Colonic mucosa (tissue), 4 donors: Measurements from ENCODE around the gene ATP5MC3. TPM values are rescaled to one million over a fixed set of nuclear protein-coding genes. Genes with fewer than 3 reads are reported as not detected.

Source experiments
- DNase-seq: peaks from one replicate; pipeline ENCODE4 v3.0.0-alpha.2; 2020
- H3K27ac ChIP-seq: fragments of 200-600 bp; one replicate; pipeline ENCODE4 v1.8.0; 2021
- H3K27me3 ChIP-seq: fragments of 200-600 bp; one replicate; pipeline ENCODE4 v1.8.0; 2021
- H3K36me3 ChIP-seq: fragments of 200-600 bp; one replicate; pipeline ENCODE4 v1.8.0; 2021
- H3K4me1 ChIP-seq: fragments of 200-600 bp; one replicate; pipeline ENCODE4 v1.8.0; 2021; ENCODE audit warnings: mild to moderate bottlenecking
- H3K4me3 ChIP-seq: fragments of 200-600 bp; one replicate; pipeline ENCODE4 v1.8.0; 2021
- H3K9ac ChIP-seq, 2 donors: one replicate each; pipeline ENCODE4 v1.7.0; 2013; ENCODE audit warnings: control low read depth in 2 of 2, low read depth in 2 of 2, low read length in 2 of 2
- H3K9me3 ChIP-seq: fragments of 200-600 bp; one replicate; pipeline ENCODE4 v1.8.0; 2021
- intact Hi-C: fragments of 100-400 bp; cut with DNase I; formaldehyde crosslinking; loops from one replicate; pipeline ENCODE4 v1.14.1; 2022
- total RNA-seq, 2 donors: library from RNA; stranded (reverse); fragmentation: NEBNext Ultra II Directional in 1 of 2; extraction: Animal tissue kit (Norgen Biotek cat#: 25700) in 1 of 2; gene quantifications; one replicate each; pipeline ENCODE4 v1.2.1, GENCODE V29; 2021
- TF ChIP-seq, protein P1 (sequence below): fragments of 200-600 bp; IDR thresholded peaks from one replicate; pipeline ENCODE4 v1.8.0; 2022; ENCODE audit warnings: antibody characterized with exemption, mild to moderate bottlenecking
- donor health status: healthy.
- donor health status: DM: no; HTN: no; CAD: no.
- donor health status: DM: no; HTN: no; CAD: no.

ATP5MC3 gene
- total RNA-seq, 2 donors from 2014 or later, result 610 to 690 TPM

DNA sequence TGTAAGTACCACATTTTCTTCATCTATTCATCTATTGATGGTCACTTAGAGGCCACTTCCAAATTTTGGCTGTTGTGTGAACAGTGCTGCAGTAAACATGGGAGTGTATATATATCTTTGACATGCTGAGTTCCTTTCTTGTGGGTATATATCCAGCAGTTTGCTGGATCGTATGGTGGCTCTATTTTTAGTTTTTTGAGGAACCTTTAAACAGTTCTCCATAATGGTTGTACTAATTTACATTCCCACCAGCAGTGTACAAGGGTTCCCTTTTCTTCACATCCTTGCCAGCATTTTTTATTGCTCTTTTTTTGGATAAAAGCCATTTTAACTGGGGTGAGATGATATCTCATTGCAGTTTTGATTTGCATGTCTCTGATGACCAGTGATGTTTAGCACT, 7.3 kb upstream of the ATP5MC3 start:
- no peak overlapping the region for H3K27ac ChIP-seq
- DNase-seq, result no peak
- no peaks in the 10 kb centered on the region for H3K9me3 ChIP-seq
- TF ChIP-seq, protein P1, sequence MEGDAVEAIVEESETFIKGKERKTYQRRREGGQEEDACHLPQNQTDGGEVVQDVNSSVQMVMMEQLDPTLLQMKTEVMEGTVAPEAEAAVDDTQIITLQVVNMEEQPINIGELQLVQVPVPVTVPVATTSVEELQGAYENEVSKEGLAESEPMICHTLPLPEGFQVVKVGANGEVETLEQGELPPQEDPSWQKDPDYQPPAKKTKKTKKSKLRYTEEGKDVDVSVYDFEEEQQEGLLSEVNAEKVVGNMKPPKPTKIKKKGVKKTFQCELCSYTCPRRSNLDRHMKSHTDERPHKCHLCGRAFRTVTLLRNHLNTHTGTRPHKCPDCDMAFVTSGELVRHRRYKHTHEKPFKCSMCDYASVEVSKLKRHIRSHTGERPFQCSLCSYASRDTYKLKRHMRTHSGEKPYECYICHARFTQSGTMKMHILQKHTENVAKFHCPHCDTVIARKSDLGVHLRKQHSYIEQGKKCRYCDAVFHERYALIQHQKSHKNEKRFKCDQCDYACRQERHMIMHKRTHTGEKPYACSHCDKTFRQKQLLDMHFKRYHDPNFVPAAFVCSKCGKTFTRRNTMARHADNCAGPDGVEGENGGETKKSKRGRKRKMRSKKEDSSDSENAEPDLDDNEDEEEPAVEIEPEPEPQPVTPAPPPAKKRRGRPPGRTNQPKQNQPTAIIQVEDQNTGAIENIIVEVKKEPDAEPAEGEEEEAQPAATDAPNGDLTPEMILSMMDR, result no peak
- H3K4me3 ChIP-seq, result no peak overlapping the region
- H3K27me3 ChIP-seq, result no peaks in the 10 kb centered on the region
- intact Hi-C loops, result loop anchor here (10.0 kb wide), 1 partner anchor 74 kb away; no protein-coding TSS in a partner anchor
- H3K4me1 ChIP-seq, result no peaks in the 10 kb centered on the region
- H3K36me3 ChIP-seq, result no peaks in the 10 kb centered on the region
- H3K9ac ChIP-seq, result no peak overlapping the region

DNA sequence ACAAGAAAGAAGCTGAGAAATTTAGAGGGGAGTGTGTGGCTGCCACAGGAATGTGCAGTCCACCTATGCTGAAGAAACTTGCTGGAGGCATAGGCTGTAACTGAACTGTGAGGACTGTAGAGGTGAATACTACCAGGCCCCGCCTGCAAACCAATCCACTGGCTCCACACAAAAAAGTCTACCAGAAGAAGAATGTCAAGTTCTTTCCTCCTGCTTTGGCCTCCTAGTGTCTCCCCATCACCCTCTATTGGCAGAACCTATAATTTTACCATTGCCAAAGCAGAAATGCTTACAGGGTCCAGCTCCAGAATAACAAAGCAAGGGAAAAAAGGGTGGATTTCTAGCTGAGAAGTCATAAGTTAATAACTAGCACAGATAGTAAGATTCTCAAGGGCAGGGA, 5.9 kb upstream of the ATP5MC3 start:
- no peaks in the 10 kb centered on the region for H3K36me3 ChIP-seq
- DNase-seq, result no peak
- H3K4me1 ChIP-seq, result no peaks in the 10 kb centered on the region
- no peak overlapping the region for H3K4me3 ChIP-seq
- TF ChIP-seq, protein P1, result no peak
- no peaks in the 10 kb centered on the region for H3K27me3 ChIP-seq
- H3K27ac ChIP-seq, result no peak overlapping the region
- intact Hi-C loops, result loop anchor here (10.0 kb wide), 1 partner anchor 73 kb away; no protein-coding TSS in a partner anchor
- no peak overlapping the region for H3K9ac ChIP-seq
- no peaks in the 10 kb centered on the region for H3K9me3 ChIP-seq

DNA sequence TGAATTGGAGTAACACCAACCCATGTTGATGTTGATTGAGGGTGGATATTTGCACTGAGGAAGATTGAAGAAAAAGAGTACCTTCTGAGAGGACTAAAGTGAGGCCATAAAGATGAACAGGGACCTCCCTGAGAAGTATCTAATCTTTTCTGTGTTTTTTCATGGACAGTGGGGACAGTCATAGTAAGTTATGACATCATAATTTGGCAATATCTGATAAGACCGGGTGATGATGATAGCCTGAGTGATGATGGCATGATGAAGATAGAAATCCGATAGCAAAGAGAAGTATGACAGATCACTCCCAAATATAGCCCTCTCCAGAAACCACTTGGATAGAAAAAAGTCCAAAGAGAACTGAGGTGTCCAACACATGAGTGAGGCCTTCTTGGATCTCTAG, 2.2 kb upstream of the ATP5MC3 start:
- H3K36me3 ChIP-seq, result peaks cover 5% of the 10 kb centered on the region
- TF ChIP-seq, protein P1, result no peak
- H3K4me1 ChIP-seq, result no peaks in the 10 kb centered on the region
- DNase-seq, result no peak
- no peak overlapping the region for H3K27ac ChIP-seq
- intact Hi-C loops, result loop anchor here (10.0 kb wide), 1 partner anchor 69 kb away; no protein-coding TSS in a partner anchor
- H3K27me3 ChIP-seq, result no peaks in the 10 kb centered on the region
- no peaks in the 10 kb centered on the region for H3K9me3 ChIP-seq
- H3K9ac ChIP-seq, result no peak overlapping the region
- no peak overlapping the region for H3K4me3 ChIP-seq

DNA sequence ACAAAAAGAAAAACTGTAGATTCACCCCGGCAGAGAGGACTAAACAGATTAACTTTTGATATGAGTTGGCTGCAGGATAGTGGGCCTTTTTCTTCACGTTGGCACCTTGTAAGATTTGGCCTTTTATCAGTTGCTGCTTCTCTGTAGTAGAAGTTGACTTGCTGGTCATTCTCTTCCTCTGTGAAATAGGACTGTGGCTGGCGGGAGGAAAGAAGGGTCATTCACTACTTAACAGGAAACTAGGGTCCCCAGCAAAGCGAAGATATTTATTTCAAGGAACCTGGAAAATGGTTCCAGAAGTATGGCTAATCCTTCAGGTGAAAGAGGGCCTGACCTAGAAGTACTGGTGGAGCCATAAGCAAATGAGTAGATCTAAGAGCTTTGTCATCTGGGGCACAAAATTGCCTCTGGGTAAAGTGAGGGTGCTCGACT, 383 bp upstream of the ATP5MC3 start:
- peak overlapping the region; percentile 94 for H3K27ac ChIP-seq
- intact Hi-C loops, result loop anchor here (10.0 kb wide), 1 partner anchor 67 kb away; no protein-coding TSS in a partner anchor
- TF ChIP-seq, protein P1, result no peak
- H3K27me3 ChIP-seq, result no peaks in the 10 kb centered on the region
- no peaks in the 10 kb centered on the region for H3K9me3 ChIP-seq
- H3K4me3 ChIP-seq, result peak overlapping the region; percentile 81
- H3K36me3 ChIP-seq, result peaks cover 9% of the 10 kb centered on the region
- no peaks in the 10 kb centered on the region for H3K4me1 ChIP-seq
- peak overlapping the region in 1 of 2 donors; percentile 96 for H3K9ac ChIP-seq
- no peak for DNase-seq

DNA sequence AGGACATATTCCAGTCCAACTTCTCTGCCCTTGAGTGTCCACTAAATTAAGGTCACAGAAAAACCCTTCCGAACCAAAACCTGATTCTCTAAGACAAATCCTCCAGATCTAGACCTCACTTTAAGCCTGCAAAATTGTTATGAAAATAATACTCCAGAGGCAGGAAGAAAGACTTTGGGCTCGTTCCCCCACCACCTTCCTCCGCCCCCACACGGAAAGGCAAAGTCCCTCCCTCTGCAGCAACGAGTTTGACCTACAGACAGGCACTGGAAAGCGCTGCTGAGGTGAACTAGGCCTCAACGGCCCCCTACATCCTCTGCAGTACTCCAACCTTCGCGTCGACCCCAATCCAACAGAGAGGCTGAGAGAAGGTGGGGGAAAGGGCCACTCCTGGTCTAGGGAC, 808 bp downstream of the ATP5MC3 start:
- no peaks in the 10 kb centered on the region for H3K27me3 ChIP-seq
- peaks cover 9% of the 10 kb centered on the region for H3K36me3 ChIP-seq
- DNase-seq, result peak; percentile 71

More for the DNA sequence above, 808 bp downstream of the ATP5MC3 start:
- peak overlapping the region; percentile 94 for H3K27ac ChIP-seq
- TF ChIP-seq, protein P1, result peak; percentile 26
- H3K4me3 ChIP-seq, result peak overlapping the region; percentile 81
- intact Hi-C loops, result loop anchor here (10.0 kb wide), 1 partner anchor 66 kb away; no protein-coding TSS in a partner anchor
- H3K9ac ChIP-seq, result peak overlapping the region; percentile 96 to 100
- H3K4me1 ChIP-seq, result no peaks in the 10 kb centered on the region
- no peaks in the 10 kb centered on the region for H3K9me3 ChIP-seq
